Immature natural killer cell (primary cell): ENCODE measurements around the gene HSPA12B. TPM values are rescaled to one million over a fixed set of nuclear protein-coding genes. Genes with fewer than 3 reads are reported as not detected.

Experiments
- DNase-seq, 3 donors: peaks; one replicate each; pipeline ENCODE4 v3.0.0; 2022; ENCODE audit warnings: mixed read lengths in 1 of 3
- H3K27ac Mint-ChIP-seq, 6 donors: one replicate each; pipeline ENCODE4 v1.8.0; 2020; ENCODE audit warnings: mixed read lengths in 6 of 6, mild to moderate bottlenecking in 5 of 6, inconsistent platforms in 4 of 6, moderate library complexity in 3 of 6
- H3K27me3 Mint-ChIP-seq, 3 donors: one replicate each; pipeline ENCODE4 v1.8.0; 2020 to 2021; ENCODE audit warnings: low read depth in 3 of 3, mild to moderate bottlenecking in 3 of 3, mixed read lengths in 3 of 3, moderate library complexity in 3 of 3, inconsistent platforms in 1 of 3
- H3K36me3 Mint-ChIP-seq, 3 donors: one replicate each; pipeline ENCODE4 v1.8.0; 2020; ENCODE audit warnings: mixed read lengths in 3 of 3, inconsistent platforms in 2 of 3, mild to moderate bottlenecking in 2 of 3
- H3K4me1 Mint-ChIP-seq, 2 donors: one replicate each; pipeline ENCODE4 v1.8.0; 2020; ENCODE audit warnings: inconsistent platforms in 2 of 2, mild to moderate bottlenecking in 2 of 2, mixed read lengths in 2 of 2, moderate library complexity in 1 of 2
- H3K4me3 Mint-ChIP-seq, 5 donors: one replicate each; pipeline ENCODE4 v1.8.0; 2020; ENCODE audit warnings: mild to moderate bottlenecking in 5 of 5, mixed read lengths in 5 of 5, inconsistent platforms in 3 of 5, moderate library complexity in 3 of 5
- H3K9me3 Mint-ChIP-seq, 6 donors: one replicate each; pipeline ENCODE4 v1.8.0; 2020; ENCODE audit warnings: mild to moderate bottlenecking in 6 of 6, mixed read lengths in 6 of 6, inconsistent platforms in 4 of 6, moderate library complexity in 3 of 6
- polyA plus RNA-seq, 3 donors: library from polyadenylated mRNA; unstranded; fragments of 300-500 nt; fragmentation: Illumina TruSeq; gene quantifications; one replicate each; pipeline ENCODE4 v1.2.3, GENCODE V29; 2021

The HSPA12B gene
- polyA plus RNA-seq, 3 donors from 2014 or later: 0.53 TPM; not detected in 2

DNA sequence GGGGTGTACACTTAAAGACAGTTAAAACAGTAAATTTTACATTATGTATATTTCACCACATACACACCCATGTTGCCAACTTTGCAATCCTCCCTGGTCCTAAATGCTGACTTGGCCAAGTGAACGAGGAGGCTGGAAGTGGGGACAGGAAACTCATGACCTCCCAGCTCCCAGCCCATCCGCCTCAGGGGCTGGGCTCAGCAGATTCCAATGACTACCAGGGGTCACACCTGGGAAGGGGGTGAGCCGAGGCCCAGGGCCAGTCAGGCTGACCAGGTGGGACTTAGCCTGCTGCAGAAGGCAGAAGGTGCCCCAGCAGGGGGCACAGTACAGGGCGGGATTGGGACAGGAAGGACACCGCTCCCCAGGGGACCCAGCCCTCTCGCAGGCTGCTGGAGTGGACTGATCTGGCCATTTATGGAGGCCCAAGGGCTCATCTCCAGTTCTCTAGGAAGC is 22.4 kb upstream of the HSPA12B start:
- DNase-seq: no peak
- Mint-ChIP-seq H3K27me3 (peaks cover 0 to 4% (median 2%) of the 10 kb centered on the region in 3 donors), H3K4me1 (no peaks in the 10 kb centered on the region), H3K4me3 (no peak overlapping the region), H3K36me3 (no peaks in the 10 kb centered on the region), H3K9me3 (peaks cover 0 to 2% (median 0%) of the 10 kb centered on the region in 6 donors), H3K27ac (no peak overlapping the region)

- no peak overlapping the region for H3K4me3 Mint-ChIP-seq
- DNase-seq: peak; percentile 50 to 64 (median 61)
- H3K36me3 Mint-ChIP-seq: no peaks in the 10 kb centered on the region
- peaks cover 0 to 2% (median 0%) of the 10 kb centered on the region in 6 donors for H3K9me3 Mint-ChIP-seq
- H3K27ac Mint-ChIP-seq: no peak overlapping the region
- no peaks in the 10 kb centered on the region for H3K4me1 Mint-ChIP-seq
- peaks cover 0 to 4% (median 2%) of the 10 kb centered on the region in 3 donors for H3K27me3 Mint-ChIP-seq
Observed at GRCh38 chr20:3710703-3711483, 21.6 kb upstream of the HSPA12B start.

GRCh38 chr20:3711484-3711941 is 21.0 kb upstream of the HSPA12B start:
- Mint-ChIP-seq H3K27ac (no peak overlapping the region), H3K9me3 (peaks cover 0 to 2% (median 0%) of the 10 kb centered on the region in 6 donors), H3K27me3 (peaks cover 0 to 4% (median 2%) of the 10 kb centered on the region in 3 donors), H3K4me1 (no peaks in the 10 kb centered on the region), H3K36me3 (no peaks in the 10 kb centered on the region), H3K4me3 (no peak overlapping the region)
- DNase-seq: no peak

DNA sequence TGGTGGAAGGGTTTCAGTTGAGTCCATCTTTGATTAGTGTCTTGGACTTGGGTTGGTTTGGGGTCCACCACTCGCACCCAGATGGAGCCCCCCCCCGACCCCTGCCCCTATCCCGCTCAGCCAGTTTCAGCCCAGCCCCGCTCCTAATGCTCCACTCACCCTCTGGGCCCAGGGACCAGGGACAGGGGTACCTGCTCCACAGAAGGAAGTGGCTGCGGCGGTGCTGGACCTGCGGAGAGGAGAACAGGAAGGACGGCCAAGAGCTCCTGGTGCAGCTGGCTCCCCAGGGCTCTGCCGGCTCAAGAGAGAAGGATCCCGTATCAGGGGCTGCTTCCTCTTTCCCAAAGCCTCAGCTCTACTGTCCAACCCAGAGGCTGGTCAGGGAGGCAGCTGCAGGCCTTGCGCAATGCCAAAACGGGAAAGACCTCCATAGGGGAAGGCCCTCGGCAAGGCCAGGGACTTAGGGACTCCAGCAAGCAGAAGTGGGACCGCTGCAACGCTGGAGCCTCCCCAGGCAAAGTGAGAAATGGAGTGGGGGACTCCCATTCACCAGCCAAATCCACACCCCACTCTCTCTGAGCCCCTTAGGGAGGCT is 20.1 kb upstream of the HSPA12B start, which contains the start of gene SIGLEC1:
Gene SIGLEC1 (minus strand): TSS at position 322 of the 595 bp plus-strand sequence. CDS start 5,472 bp downstream, outside the sequence.
- H3K9me3 Mint-ChIP-seq: peaks cover 0 to 2% (median 0%) of the 10 kb centered on the region in 6 donors
- no peak for DNase-seq
- H3K4me3 Mint-ChIP-seq: no peak within 1 kb of the TSS
- H3K36me3 Mint-ChIP-seq: no peaks in the 10 kb centered on the region
- H3K4me1 Mint-ChIP-seq: no peaks in the 10 kb centered on the region
- H3K27me3 Mint-ChIP-seq: peaks cover 2 to 4% (median 3%) of the 10 kb centered on the region in 3 donors
- H3K27ac Mint-ChIP-seq: no peak within 1 kb of the TSS

DNA sequence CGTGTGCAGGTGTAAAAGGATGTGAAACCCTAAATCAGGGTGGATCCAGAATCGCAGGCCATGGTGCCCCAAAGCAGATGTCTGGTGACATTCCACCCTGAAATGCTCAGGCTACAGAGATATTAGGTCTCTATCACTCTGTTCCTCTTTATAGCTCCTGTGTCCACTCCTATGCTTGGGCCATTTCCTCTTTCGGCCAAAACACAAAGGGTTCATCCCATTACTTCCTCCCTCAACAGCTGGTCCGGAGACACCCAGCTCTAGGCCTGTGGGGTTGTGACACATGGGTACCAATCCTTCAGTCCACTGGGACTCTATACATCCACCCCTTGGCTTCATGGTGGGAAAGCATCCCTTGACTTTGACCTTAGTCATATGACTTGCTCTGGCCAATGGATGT is 18.4 kb upstream of the HSPA12B start:
- peaks cover 2 to 5% (median 5%) of the 10 kb centered on the region in 3 donors for H3K27me3 Mint-ChIP-seq
- H3K36me3 Mint-ChIP-seq: no peaks in the 10 kb centered on the region
- no peak for DNase-seq
- no peak overlapping the region for H3K27ac Mint-ChIP-seq
- no peak overlapping the region for H3K4me3 Mint-ChIP-seq
- H3K9me3 Mint-ChIP-seq: peaks cover 0 to 2% (median 0%) of the 10 kb centered on the region in 6 donors
- H3K4me1 Mint-ChIP-seq: no peaks in the 10 kb centered on the region

- DNase-seq: peak in 2 of 3 donors; percentile 11 to 16
- no peak overlapping the region for H3K4me3 Mint-ChIP-seq
- no peaks in the 10 kb centered on the region for H3K36me3 Mint-ChIP-seq
- H3K9me3 Mint-ChIP-seq: peaks cover 0 to 2% (median 0%) of the 10 kb centered on the region in 6 donors
- no peak overlapping the region for H3K27ac Mint-ChIP-seq
- peaks cover 0 to 4% of the 10 kb centered on the region in 2 donors for H3K4me1 Mint-ChIP-seq
- peaks cover 4 to 12% (median 5%) of the 10 kb centered on the region in 3 donors for H3K27me3 Mint-ChIP-seq
Observed at GRCh38 chr20:3716195-3716834, 16.2 kb upstream of the HSPA12B start.

- Mint-ChIP-seq H3K4me1 (peaks cover 0 to 4% of the 10 kb centered on the region in 2 donors), H3K36me3 (no peaks in the 10 kb centered on the region), H3K9me3 (no peaks in the 10 kb centered on the region), H3K27ac (no peak overlapping the region), H3K27me3 (peaks cover 4 to 14% (median 7%) of the 10 kb centered on the region in 3 donors), H3K4me3 (no peak overlapping the region)
- no peak for DNase-seq
Observed at GRCh38 chr20:3719046-3719445, 13.4 kb upstream of the HSPA12B start.

GRCh38 chr20:3720068-3720467 is 12.4 kb upstream of the HSPA12B start:
- H3K4me1 Mint-ChIP-seq: peaks cover 0 to 4% of the 10 kb centered on the region in 2 donors
- H3K9me3 Mint-ChIP-seq: no peaks in the 10 kb centered on the region
- H3K27me3 Mint-ChIP-seq: peaks cover 5 to 14% (median 7%) of the 10 kb centered on the region in 3 donors
- DNase-seq: no peak
- no peak overlapping the region for H3K27ac Mint-ChIP-seq
- H3K36me3 Mint-ChIP-seq: no peaks in the 10 kb centered on the region
- H3K4me3 Mint-ChIP-seq: no peak overlapping the region

DNA sequence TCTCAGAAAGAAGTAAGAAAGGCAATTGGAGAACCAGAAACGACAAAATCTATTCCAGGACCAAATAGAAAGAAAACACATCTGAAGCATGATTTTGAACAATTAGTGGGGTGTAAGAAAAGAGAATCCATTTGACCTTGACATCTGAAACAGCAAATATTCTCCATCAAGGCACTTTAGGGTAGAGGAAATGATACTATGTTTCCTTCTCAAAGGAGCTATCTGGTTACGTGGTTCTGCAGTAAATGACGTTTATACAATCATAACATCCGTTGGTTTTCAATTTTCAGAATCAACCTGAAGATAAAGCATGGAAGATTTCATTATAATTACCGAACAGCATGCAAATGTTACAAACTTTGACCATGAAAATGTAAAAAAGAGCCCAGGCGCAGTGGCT is 11.9 kb upstream of the HSPA12B start:
- no peak overlapping the region for H3K4me3 Mint-ChIP-seq
- H3K9me3 Mint-ChIP-seq: no peaks in the 10 kb centered on the region
- H3K27ac Mint-ChIP-seq: no peak overlapping the region
- no peak for DNase-seq
- no peaks in the 10 kb centered on the region for H3K36me3 Mint-ChIP-seq
- H3K4me1 Mint-ChIP-seq: peaks cover 0 to 4% of the 10 kb centered on the region in 2 donors
- peaks cover 5 to 14% (median 7%) of the 10 kb centered on the region in 3 donors for H3K27me3 Mint-ChIP-seq

DNA sequence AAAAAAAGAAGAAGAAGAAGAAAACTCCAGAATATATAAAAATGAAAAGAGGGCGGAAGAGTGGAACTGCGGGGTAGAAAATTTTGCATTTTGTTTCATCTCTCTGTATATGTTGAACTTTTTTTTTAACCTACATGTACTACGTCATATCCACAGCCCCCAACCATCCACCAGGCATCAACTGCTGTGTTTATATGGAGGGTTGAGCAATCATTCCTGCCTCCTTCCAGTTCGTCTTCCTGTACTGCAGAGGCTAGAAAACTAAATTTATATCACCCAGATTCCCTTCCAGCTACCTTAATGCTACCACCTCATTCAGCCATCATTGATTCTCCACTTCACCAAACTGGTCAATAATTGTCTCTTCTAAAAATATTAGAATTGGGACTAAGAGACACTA is 10.6 kb upstream of the HSPA12B start:
- H3K27me3 Mint-ChIP-seq: peaks cover 6 to 18% (median 7%) of the 10 kb centered on the region in 3 donors

DNA sequence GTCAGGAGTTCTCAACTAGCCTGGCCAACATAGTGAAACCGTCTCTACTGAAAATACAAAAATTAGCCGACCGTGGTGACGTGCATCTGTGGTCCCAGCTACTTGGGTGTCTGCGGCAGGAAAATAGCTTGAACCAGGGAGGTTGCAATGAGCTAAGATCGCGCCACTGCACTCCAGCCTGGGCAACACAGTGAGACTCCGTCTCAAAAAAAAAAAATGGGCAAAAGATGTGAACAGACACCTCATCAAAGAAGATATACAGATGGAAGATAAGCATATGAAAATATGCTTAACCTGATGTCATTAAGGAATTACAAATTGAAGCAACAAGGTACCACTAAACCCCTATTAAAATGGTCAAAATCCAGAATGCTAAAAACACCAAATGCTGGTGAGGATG is 9.2 kb upstream of the HSPA12B start:
- Mint-ChIP-seq H3K4me3 (no peak overlapping the region), H3K4me1 (peaks cover 0 to 4% of the 10 kb centered on the region in 2 donors), H3K9me3 (no peaks in the 10 kb centered on the region), H3K36me3 (no peaks in the 10 kb centered on the region), H3K27me3 (peaks cover 6 to 15% (median 15%) of the 10 kb centered on the region in 3 donors), H3K27ac (no peak overlapping the region)
- DNase-seq: no peak

More for the DNA sequence above, 10.6 kb upstream of the HSPA12B start:
- Mint-ChIP-seq H3K4me1 (peaks cover 0 to 4% of the 10 kb centered on the region in 2 donors), H3K9me3 (no peaks in the 10 kb centered on the region), H3K4me3 (no peak overlapping the region), H3K27ac (no peak overlapping the region), H3K36me3 (no peaks in the 10 kb centered on the region)
- no peak for DNase-seq

DNA sequence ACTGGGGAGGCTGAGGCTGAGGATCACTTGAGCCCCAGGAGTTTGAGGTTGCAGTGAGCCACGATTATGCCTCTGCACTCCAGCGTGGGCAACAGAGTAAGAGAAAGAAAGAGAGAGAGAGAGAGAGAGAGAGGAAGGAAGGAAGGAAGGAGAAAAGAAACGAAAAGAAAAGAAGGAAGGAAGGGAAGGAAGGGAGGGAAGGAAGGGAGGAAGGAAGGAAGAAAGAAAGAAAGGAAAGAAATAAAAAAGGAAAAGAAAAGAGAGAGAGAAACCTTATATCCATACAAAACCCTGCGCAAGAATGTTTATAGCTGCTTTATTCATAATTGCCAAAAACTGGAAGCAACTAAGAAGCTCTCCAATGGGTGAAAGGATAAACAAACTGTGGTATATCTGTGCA is 8.1 kb upstream of the HSPA12B start:
- Mint-ChIP-seq H3K4me1 (peaks cover 0 to 4% of the 10 kb centered on the region in 2 donors), H3K9me3 (no peaks in the 10 kb centered on the region), H3K27ac (no peak overlapping the region), H3K36me3 (no peaks in the 10 kb centered on the region), H3K27me3 (peaks cover 4 to 16% (median 15%) of the 10 kb centered on the region in 3 donors), H3K4me3 (no peak overlapping the region)
- no peak for DNase-seq

- Mint-ChIP-seq H3K27ac (no peak overlapping the region), H3K4me1 (no peaks in the 10 kb centered on the region), H3K9me3 (no peaks in the 10 kb centered on the region), H3K4me3 (no peak overlapping the region), H3K27me3 (peaks cover 12 to 16% (median 13%) of the 10 kb centered on the region in 3 donors), H3K36me3 (peaks cover 0 to 4% (median 0%) of the 10 kb centered on the region in 3 donors)
- no peak for DNase-seq
Observed at GRCh38 chr20:3727401-3728021, 5.0 kb upstream of the HSPA12B start.
